ENCODE data around the gene TMEM182.

GRCh38 chr2:102850888-102851287 is 89.1 kb downstream of the TMEM182 start:
- TF ChIP-seq CTCF (IDR thresholded peaks at IDR 0.05), result no peak
- TF ChIP-seq POLR2A (IDR thresholded peaks at IDR 0.05), result no peak

Data from lower leg skin (tissue), 3 donors.